OCI-LY1 (cell line): ENCODE data around the gene SMIM13.

Experiments
- H2AFZ ChIP-seq: fragments of 200-600 bp; sonication (generic), shearing (Covaris generic); 2 replicates; pipeline ENCODE4 v1.6.0; 2014; ENCODE audit warnings: antibody characterized with exemption, mild to moderate bottlenecking, low read length
- H3F3A ChIP-seq: fragments of 200-600 bp; sonication (generic), shearing (Covaris generic); 2 replicates; pipeline ENCODE4 v1.6.0; 2014; ENCODE audit warnings: mild to moderate bottlenecking, antibody characterized with exemption, low read length, moderate library complexity; ENCODE audit not compliant: insufficient read depth
- H3K27ac ChIP-seq: fragments of 200-600 bp; sonication (generic); 2 replicates; pipeline ENCODE4 v1.5.1; 2014; ENCODE audit warnings: low read length, mixed run types, mild to moderate bottlenecking, low read depth; ENCODE audit not compliant: poor library complexity, severe bottlenecking
- H3K27me3 ChIP-seq: fragments of 200-600 bp; sonication (generic); 2 replicates; pipeline ENCODE4 v1.6.0; 2014; ENCODE audit warnings: antibody characterized with exemption, mild to moderate bottlenecking, low read length, moderate library complexity; ENCODE audit not compliant: insufficient read depth
- H3K36me3 ChIP-seq: fragments of 200-600 bp; sonication (generic); 2 replicates; pipeline ENCODE4 v1.6.1; 2014; ENCODE audit warnings: mild to moderate bottlenecking, antibody characterized with exemption, low read length, moderate library complexity, mixed read lengths; ENCODE audit not compliant: insufficient read depth
- H3K4me1 ChIP-seq: fragments of 200-600 bp; sonication (generic); 2 replicates; pipeline ENCODE4 v1.5.1; 2014; ENCODE audit warnings: mild to moderate bottlenecking, low read length, moderate library complexity; ENCODE audit not compliant: insufficient read depth, severe bottlenecking
- H3K4me2 ChIP-seq: fragments of 200-600 bp; sonication (generic), shearing (Covaris generic); 2 replicates; pipeline ENCODE4 v1.6.1; 2014; ENCODE audit warnings: low read length
- H3K4me3 ChIP-seq: fragments of 200-600 bp; sonication (generic); 2 replicates; pipeline ENCODE4 v1.5.1; 2014; ENCODE audit warnings: low read length, low read depth, mild to moderate bottlenecking, mixed read lengths; ENCODE audit not compliant: poor library complexity, severe bottlenecking
- H3K79me2 ChIP-seq: fragments of 200-600 bp; shearing (Covaris generic); 2 replicates; pipeline ENCODE4 v1.6.1; 2016; ENCODE audit warnings: mixed run types, low read length, mixed read lengths; ENCODE audit not compliant: insufficient read depth
- H3K9ac ChIP-seq: fragments of 200-600 bp; sonication (generic), shearing (Covaris generic); 2 replicates; pipeline ENCODE4 v1.6.1; 2014; ENCODE audit warnings: mild to moderate bottlenecking, low read length, mixed read lengths
- H3K9me2 ChIP-seq: fragments of 200-600 bp; sonication (generic), shearing (Covaris generic); 2 replicates; pipeline ENCODE4 v1.6.1; 2014; ENCODE audit warnings: low read depth, mild to moderate bottlenecking, low read length, mixed read lengths
- H3K9me3 ChIP-seq: fragments of 200-600 bp; shearing (Covaris generic); 2 replicates; pipeline ENCODE4 v1.6.1; 2014; ENCODE audit warnings: low read length, mixed read lengths
- H4K20me1 ChIP-seq: fragments of 200-600 bp; sonication (generic), shearing (Covaris generic); 2 replicates; pipeline ENCODE4 v1.6.0; 2016; ENCODE audit warnings: mild to moderate bottlenecking, low read length; ENCODE audit not compliant: insufficient read depth
- EZH2 ChIP-seq: fragments of 200-600 bp; sonication (generic), shearing (Covaris generic); IDR thresholded peaks from 2 replicates; pipeline ENCODE4 v1.8.0; 2017; ENCODE audit warnings: borderline replicate concordance, mixed run types, mild to moderate bottlenecking, antibody characterized with exemption, low read length, moderate library complexity, mixed read lengths
- TF ChIP-seq, protein P1 (sequence below): fragments of 200-600 bp; sonication (generic), shearing (Covaris generic); IDR thresholded peaks from 2 replicates; pipeline ENCODE4 v1.5.1; 2017; ENCODE audit warnings: mild to moderate bottlenecking, antibody characterized with exemption, low read length, moderate library complexity, mixed read lengths

The SMIM13 gene

DNA sequence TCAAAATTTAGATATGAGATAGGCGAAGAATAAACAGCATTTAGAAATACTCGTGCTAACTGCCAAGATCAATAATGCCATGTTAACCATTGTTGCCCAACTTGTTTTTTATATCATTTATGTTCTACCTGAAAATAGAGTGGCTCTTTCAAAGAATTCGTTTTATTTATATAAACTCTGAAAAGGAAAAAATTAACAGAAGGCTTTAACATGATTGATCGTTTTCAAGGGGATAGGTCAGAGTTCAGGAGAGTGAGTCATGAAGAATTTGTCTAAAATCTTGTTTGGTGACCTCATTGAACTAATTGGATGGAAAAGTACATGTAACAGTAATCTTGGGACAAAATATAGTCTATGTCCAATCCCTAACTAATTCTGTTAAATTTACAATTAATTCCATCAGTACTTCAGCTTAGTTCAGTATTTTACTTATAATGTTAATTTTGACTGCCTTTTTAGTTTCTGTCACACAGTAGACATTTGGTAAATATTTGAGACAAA, 38.5 kb upstream of the SMIM13 start:
- Histone ChIP-seq H3K36me3 (no peaks in the 10 kb centered on the region), H3K4me1 (no peaks in the 10 kb centered on the region), H3K4me2 (no peak overlapping the region), H3K9me2 (no peaks in the 10 kb centered on the region), H2AFZ (no peak overlapping the region), H3K9ac (no peak overlapping the region), H3K27ac (no peak overlapping the region), H3F3A (no peaks in the 10 kb centered on the region), H3K79me2 (no peaks in the 10 kb centered on the region), H3K27me3 (no peaks in the 10 kb centered on the region), H3K4me3 (no peak overlapping the region), H4K20me1 (no peaks in the 10 kb centered on the region), H3K9me3 (no peaks in the 10 kb centered on the region)
- no peak for TF ChIP-seq EZH2
- TF ChIP-seq, protein P1, sequence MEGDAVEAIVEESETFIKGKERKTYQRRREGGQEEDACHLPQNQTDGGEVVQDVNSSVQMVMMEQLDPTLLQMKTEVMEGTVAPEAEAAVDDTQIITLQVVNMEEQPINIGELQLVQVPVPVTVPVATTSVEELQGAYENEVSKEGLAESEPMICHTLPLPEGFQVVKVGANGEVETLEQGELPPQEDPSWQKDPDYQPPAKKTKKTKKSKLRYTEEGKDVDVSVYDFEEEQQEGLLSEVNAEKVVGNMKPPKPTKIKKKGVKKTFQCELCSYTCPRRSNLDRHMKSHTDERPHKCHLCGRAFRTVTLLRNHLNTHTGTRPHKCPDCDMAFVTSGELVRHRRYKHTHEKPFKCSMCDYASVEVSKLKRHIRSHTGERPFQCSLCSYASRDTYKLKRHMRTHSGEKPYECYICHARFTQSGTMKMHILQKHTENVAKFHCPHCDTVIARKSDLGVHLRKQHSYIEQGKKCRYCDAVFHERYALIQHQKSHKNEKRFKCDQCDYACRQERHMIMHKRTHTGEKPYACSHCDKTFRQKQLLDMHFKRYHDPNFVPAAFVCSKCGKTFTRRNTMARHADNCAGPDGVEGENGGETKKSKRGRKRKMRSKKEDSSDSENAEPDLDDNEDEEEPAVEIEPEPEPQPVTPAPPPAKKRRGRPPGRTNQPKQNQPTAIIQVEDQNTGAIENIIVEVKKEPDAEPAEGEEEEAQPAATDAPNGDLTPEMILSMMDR: no peak

DNA sequence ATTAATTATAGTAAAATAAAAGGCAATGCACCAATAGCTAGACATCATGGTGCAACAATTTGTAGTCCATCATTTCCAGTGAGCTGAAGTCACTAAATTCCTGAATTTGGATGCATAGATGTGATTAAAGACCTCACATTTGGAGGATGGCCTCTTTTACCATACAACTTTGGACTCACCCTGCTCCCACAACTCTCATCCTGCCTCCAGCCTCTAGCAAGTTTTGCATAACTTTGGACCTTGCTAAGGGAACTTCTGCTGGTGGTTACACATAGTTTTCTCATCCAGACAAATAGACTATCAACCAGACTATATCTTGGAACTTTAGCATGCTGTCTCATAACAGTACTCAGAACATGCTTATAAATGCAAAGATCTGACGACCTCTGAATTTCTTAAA, 36.8 kb upstream of the SMIM13 start:
- Histone ChIP-seq H3F3A (no peaks in the 10 kb centered on the region), H3K4me2 (no peak overlapping the region), H3K27me3 (no peaks in the 10 kb centered on the region), H4K20me1 (no peaks in the 10 kb centered on the region), H3K4me1 (no peaks in the 10 kb centered on the region), H3K27ac (no peak overlapping the region), H3K36me3 (no peaks in the 10 kb centered on the region), H3K79me2 (no peaks in the 10 kb centered on the region), H3K9me3 (no peaks in the 10 kb centered on the region), H3K4me3 (no peak overlapping the region), H3K9me2 (no peaks in the 10 kb centered on the region), H2AFZ (no peak overlapping the region), H3K9ac (no peak overlapping the region)
- no peak for TF ChIP-seq EZH2
- TF ChIP-seq, protein P1: no peak

DNA sequence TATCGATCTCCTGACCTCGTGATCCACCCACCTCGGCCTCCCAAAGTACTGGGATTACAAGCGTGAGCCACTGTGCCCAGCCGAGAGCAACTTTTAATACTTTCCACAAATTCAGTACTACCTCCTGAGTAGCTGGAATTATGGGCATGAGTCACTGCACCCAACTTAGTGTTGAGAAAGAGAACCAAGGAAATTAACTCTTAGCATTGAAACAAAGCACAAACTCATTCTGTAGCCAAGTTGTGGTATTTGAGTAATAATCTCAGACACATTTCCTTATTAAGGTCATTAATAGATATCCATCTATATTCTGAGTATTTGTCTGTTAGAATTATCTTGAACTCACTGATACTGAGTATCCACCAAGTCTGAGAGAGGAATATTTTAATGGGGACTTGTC, 35.2 kb upstream of the SMIM13 start:
- Histone ChIP-seq H4K20me1 (no peaks in the 10 kb centered on the region), H3K27me3 (no peaks in the 10 kb centered on the region), H3K4me1 (no peaks in the 10 kb centered on the region), H3K36me3 (no peaks in the 10 kb centered on the region), H3F3A (no peaks in the 10 kb centered on the region), H3K79me2 (no peaks in the 10 kb centered on the region), H3K9ac (no peak overlapping the region), H3K4me3 (no peak overlapping the region), H3K4me2 (no peak overlapping the region), H3K9me3 (no peaks in the 10 kb centered on the region), H2AFZ (no peak overlapping the region), H3K9me2 (no peaks in the 10 kb centered on the region), H3K27ac (no peak overlapping the region)
- TF ChIP-seq, protein P1: no peak
- no peak for TF ChIP-seq EZH2
